Vagina (tissue), 2 donors: ENCODE data around the gene ANKRD11. TPM values are rescaled to one million over a fixed set of nuclear protein-coding genes. Genes with fewer than 3 reads are reported as not detected.
"Not testable (repeated sequence)": the region's sequence is repeated elsewhere in the genome, so short reads cannot be mapped to it uniquely, and the experiment has no call there.

ENCODE experiments used
- DNase-seq, 2 donors: peaks; one replicate each; pipeline ENCODE4 v3.0.0-alpha.2; 2017; ENCODE audit errors: extremely low spot score in 2 of 2
- H3K27ac ChIP-seq: fragments of 200-600 bp; sonication (generic); one replicate; pipeline ENCODE4 v1.5.1; 2019
- H3K27me3 ChIP-seq: fragments of 200-600 bp; sonication (generic); one replicate; pipeline ENCODE4 v1.5.1; 2019
- H3K36me3 ChIP-seq, 2 donors: fragments of 200-600 bp; sonication (generic); one replicate each; pipeline ENCODE4 v1.5.1; 2017 to 2019
- H3K4me1 ChIP-seq: fragments of 200-600 bp; sonication (generic); one replicate; pipeline ENCODE4 v1.5.1; 2019
- H3K4me3 ChIP-seq, 2 donors: fragments of 200-600 bp; sonication (generic); 1 replicate in 1 of 2; 2 replicates in 1 of 2; pipeline ENCODE4 v1.5.1; 2016 to 2019
- H3K9me3 ChIP-seq: fragments of 200-600 bp; sonication (generic); one replicate; pipeline ENCODE4 v1.5.1; 2019
- POLR2A ChIP-seq, 2 donors: fragments of 450-650 bp; IDR thresholded peaks; one replicate each; pipeline ENCODE4 v1.6.1; 2017; ENCODE audit warnings: antibody characterized with exemption in 2 of 2, mild to moderate bottlenecking in 2 of 2, moderate library complexity in 2 of 2
- POLR2AphosphoS5 ChIP-seq, 2 donors: sonication (generic); formaldehyde crosslinking; IDR thresholded peaks; one replicate each; pipeline ENCODE4 v1.9.0; 2017; ENCODE audit warnings: antibody characterized with exemption in 2 of 2, mild to moderate bottlenecking in 2 of 2, low read depth in 1 of 2; ENCODE audit not compliant: insufficient read depth in 1 of 2
- intact Hi-C: fragments of 100-400 bp; cut with DNase I; formaldehyde crosslinking; loops from one replicate; pipeline ENCODE4 v1.15.1; 2023
- total RNA-seq: library from RNA; depleted of rRNA; stranded (reverse); fragments of >200 nt; gene quantifications from one replicate; pipeline ENCODE4 v1.2.3, GENCODE V29; 2016
- TF ChIP-seq, protein P1 (sequence below), 3 experiments: fragments of 450-650 bp in 2 of 3; fragments of 200-600 bp in 1 of 3; sonication (generic) in 1 of 3; IDR thresholded peaks; one replicate each; pipeline ENCODE4 v1.5.1; 2017 to 2019; ENCODE audit warnings: antibody characterized with exemption in 3 of 3, mild to moderate bottlenecking in 2 of 3, moderate library complexity in 2 of 3

Gene ANKRD11
- total RNA-seq, 1 donor from 2014 or later = 135 TPM

DNA sequence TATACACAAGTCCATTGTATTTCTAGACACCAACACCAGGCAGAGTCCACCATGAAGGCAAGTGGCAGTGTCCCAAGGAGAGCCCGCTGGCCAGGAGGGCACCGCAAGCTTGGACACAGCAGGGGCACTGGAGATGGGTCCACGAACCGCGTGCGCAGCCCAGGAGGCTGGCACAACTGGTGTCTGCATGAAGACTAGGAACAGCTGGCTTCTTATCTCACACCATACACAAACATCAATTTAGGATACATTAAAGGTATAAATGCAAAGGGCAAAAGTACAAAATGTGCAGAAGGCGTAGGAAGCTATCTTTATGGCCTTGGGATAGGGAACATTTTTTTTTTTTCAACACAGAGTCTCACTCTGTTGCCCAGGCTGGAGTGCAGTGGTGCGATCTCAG is 52.4 kb downstream of the ANKRD11 start:
- H3K9me3 ChIP-seq = no peaks in the 10 kb centered on the region
- H3K4me3 ChIP-seq = no peak overlapping the region
- no peaks in the 10 kb centered on the region for H3K27me3 ChIP-seq
- no peak overlapping the region for H3K27ac ChIP-seq
- intact Hi-C loops = no loop called here
- no peak for TF ChIP-seq POLR2A (IDR thresholded peaks at IDR 0.05)
- no peak for DNase-seq
- H3K36me3 ChIP-seq = no peaks in the 10 kb centered on the region
- H3K4me1 ChIP-seq = peaks cover 84% of the 10 kb centered on the region

DNA sequence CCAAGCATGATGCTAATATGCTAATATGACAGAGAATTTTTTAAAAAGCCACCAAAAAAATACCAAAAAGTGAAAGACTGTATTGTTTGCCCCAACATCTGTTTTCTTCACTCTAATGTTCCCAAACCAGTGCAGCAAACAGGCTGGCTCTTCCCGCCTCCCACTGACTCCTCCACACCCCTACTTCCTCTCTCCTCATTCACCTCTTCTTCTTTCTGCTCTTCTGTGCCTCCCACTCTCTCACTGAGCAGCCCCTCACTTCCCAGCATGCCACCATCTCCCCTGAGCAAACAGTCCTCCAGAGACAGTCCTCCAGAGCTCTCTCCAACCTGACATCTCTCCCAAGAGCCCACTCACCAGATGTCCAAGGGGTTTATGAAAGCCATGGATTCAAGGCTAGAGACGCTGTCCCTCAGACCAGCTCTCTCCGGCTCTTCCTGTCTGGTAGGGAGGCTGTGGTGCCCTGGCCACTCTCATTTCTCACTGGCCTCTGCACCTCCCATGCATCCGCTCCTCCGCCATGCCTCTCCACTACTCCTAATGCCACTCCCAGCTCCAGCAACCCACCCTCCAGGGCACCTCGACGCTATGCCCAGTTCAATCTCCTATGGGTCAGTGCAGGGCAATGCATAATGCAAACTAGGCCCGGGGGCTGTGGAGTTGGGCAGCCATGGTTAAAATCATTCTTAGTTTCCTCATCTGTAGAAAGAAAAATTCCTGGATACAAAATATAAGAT is 52.9 kb downstream of the ANKRD11 start:
- Histone ChIP-seq H3K4me1 (peaks cover 84% of the 10 kb centered on the region), H3K27me3 (no peaks in the 10 kb centered on the region), H3K36me3 (no peaks in the 10 kb centered on the region), H3K9me3 (no peaks in the 10 kb centered on the region), H3K27ac (no peak overlapping the region), H3K4me3 (no peak overlapping the region)
- intact Hi-C loops = no loop called here
- TF ChIP-seq, protein P1, sequence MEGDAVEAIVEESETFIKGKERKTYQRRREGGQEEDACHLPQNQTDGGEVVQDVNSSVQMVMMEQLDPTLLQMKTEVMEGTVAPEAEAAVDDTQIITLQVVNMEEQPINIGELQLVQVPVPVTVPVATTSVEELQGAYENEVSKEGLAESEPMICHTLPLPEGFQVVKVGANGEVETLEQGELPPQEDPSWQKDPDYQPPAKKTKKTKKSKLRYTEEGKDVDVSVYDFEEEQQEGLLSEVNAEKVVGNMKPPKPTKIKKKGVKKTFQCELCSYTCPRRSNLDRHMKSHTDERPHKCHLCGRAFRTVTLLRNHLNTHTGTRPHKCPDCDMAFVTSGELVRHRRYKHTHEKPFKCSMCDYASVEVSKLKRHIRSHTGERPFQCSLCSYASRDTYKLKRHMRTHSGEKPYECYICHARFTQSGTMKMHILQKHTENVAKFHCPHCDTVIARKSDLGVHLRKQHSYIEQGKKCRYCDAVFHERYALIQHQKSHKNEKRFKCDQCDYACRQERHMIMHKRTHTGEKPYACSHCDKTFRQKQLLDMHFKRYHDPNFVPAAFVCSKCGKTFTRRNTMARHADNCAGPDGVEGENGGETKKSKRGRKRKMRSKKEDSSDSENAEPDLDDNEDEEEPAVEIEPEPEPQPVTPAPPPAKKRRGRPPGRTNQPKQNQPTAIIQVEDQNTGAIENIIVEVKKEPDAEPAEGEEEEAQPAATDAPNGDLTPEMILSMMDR (IDR thresholded peaks at IDR 0.05) = no peak
- TF ChIP-seq POLR2A (IDR thresholded peaks at IDR 0.05) = no peak
- TF ChIP-seq POLR2AphosphoS5 (IDR thresholded peaks at IDR 0.05; ENCODE audit: insufficient read depth in 1 of 2, low read depth in 1 of 2) = no peak
- no peak for DNase-seq

DNA sequence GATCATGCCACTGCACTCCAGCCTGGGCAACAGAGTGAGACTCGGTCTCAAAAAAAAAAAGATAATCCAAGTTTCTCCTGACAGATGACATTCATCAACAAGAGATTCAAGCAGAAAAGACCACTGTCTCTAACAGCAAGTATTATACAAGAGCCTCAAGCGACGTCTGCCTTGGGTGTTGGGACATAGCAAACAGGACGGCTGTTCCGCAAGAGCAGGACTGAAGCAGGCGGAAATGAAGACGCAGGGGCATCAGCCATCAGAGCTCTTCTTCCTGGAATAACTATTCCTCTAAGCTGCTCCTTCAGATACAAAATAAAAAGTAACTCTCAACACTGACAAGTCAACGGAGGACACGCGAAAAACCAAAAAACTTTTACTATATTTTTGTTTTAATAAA is 54.0 kb downstream of the ANKRD11 start:
- TF ChIP-seq POLR2A (IDR thresholded peaks at IDR 0.05) (no peak), POLR2AphosphoS5 (IDR thresholded peaks at IDR 0.05; ENCODE audit: insufficient read depth in 1 of 2, low read depth in 1 of 2) (no peak)
- TF ChIP-seq, protein P1 (IDR thresholded peaks at IDR 0.05) = no peak
- no peaks in the 10 kb centered on the region for H3K36me3 ChIP-seq
- no peak overlapping the region for H3K4me3 ChIP-seq
- H3K4me1 ChIP-seq = peaks cover 84% of the 10 kb centered on the region
- intact Hi-C loops = no loop called here
- DNase-seq = no peak
- no peaks in the 10 kb centered on the region for H3K27me3 ChIP-seq
- no peak overlapping the region for H3K27ac ChIP-seq
- no peaks in the 10 kb centered on the region for H3K9me3 ChIP-seq

DNA sequence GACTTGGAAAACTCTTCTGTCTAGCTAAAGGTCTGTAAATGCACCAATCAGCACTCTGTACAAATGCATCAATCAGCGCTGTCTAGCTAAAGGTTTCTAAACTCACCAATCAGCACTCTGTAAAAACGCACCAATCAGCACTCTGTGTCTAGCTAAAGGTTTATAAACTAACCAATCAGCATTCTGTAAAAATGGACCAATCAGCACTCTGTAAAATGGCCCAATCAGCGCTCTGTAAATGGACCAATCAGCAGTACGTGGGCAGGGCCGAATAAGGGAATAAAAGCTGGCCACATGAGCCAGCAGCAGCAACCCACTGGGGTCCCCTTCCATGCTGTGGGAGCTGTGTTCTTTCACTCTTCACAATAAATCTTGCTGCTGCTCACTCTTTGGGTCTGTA is 55.3 kb downstream of the ANKRD11 start:
- H3K27ac ChIP-seq, H3K27me3 ChIP-seq, DNase-seq, H3K36me3 ChIP-seq, H3K9me3 ChIP-seq, H3K4me3 ChIP-seq, intact Hi-C loops: not testable (repeated sequence)
- peaks cover 85% of the 10 kb centered on the region for H3K4me1 ChIP-seq

DNA sequence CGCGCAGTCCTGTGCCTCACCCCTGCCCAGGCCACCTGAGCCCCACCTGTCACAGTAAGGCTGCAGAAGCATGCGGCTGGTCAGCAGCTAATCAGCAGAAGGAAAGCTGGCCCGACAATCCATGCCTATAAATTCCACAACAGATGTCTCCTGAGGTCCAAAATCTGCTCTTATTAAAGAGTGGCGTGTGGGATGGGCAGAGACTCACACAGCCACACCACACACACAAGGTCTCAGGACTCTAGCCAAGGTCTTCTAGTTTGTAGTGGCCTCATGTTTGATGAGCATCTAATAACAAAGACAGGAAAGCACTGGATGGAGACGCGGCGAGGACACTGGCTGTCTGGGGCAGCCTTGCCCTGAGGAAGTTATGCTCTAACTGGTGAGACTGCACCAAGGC is 55.9 kb downstream of the ANKRD11 start:
- no peak overlapping the region for H3K4me3 ChIP-seq

DNA sequence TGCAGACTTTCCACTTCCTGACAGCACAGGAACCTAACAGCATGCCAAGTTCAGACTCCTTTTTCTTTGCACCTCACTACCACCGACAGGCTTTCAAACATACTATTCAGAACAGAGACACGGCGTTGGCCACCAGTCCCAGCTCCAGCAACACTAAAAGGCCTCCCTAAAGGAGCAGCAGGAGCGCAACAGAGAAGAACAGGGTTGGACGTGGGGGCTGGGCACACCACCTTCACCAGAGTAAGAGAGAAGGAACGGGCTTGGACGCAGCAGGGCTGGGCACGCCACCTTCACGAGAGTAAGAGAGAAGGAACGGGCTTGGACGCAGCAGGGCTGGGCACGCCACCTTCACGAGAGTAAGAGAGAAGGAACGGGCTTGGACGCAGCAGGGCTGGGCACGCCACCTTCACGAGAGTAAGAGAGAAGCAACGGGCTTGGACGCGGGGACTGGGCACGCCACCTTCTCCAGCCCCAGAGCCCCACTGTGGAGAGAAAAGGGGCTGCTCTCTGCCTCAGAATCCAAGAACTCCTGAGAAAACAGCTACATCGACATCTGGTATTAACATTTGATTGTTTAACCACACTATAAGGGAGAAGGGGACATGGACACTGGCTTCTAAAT is 56.9 kb downstream of the ANKRD11 start:
- H3K27ac ChIP-seq, H3K27me3 ChIP-seq, DNase-seq, H3K36me3 ChIP-seq, H3K4me3 ChIP-seq, H3K9me3 ChIP-seq, intact Hi-C loops: not testable (repeated sequence)
- H3K4me1 ChIP-seq = peaks cover 75% of the 10 kb centered on the region

More for the DNA sequence above, 55.9 kb downstream of the ANKRD11 start:
- no peak for TF ChIP-seq POLR2A (IDR thresholded peaks at IDR 0.05)
- TF ChIP-seq, protein P1 (IDR thresholded peaks at IDR 0.05) = no peak
- TF ChIP-seq POLR2AphosphoS5 (IDR thresholded peaks at IDR 0.05; ENCODE audit: insufficient read depth in 1 of 2, low read depth in 1 of 2) = no peak
- no peaks in the 10 kb centered on the region for H3K27me3 ChIP-seq
- peaks cover 79% of the 10 kb centered on the region for H3K4me1 ChIP-seq
- H3K36me3 ChIP-seq = no peaks in the 10 kb centered on the region
- no peak for DNase-seq
- H3K9me3 ChIP-seq = no peaks in the 10 kb centered on the region
- H3K27ac ChIP-seq = no peak overlapping the region
- intact Hi-C loops = no loop called here
